Astrocyte of the spinal cord (primary cell): ENCODE measurements around the gene GLTP.
A peak's percentile ranks its signal among the peaks of the same experiment; 100 is the strongest.

Experiments
- DNase-seq: peaks from one replicate; pipeline ENCODE4 v3.0.0; 2011; ENCODE audit warnings: low read depth, low spot score
- H3K4me3 ChIP-seq: 2 replicates; pipeline ENCODE4 v1.5.1; 2011; ENCODE audit warnings: low read depth, mild to moderate bottlenecking, low read length, moderate library complexity
- CTCF ChIP-seq: IDR thresholded peaks from 2 replicates; pipeline ENCODE4 v1.5.1; 2012; ENCODE audit warnings: low read depth, mild to moderate bottlenecking, low read length, inconsistent platforms
- in situ Hi-C: cut with HindIII; loops from 2 replicates; pipeline ENCODE4 v1.10.0; 2017; ENCODE audit warnings: low sequenced_read_pairs

Gene GLTP

GRCh38 chr12:109888179-109889020 is 8.1 kb upstream of the GLTP start:
- in situ Hi-C loops, result no loop called here
- DNase-seq, result peak; percentile 89
- no peak for TF ChIP-seq CTCF
- H3K4me3 ChIP-seq, result no peak overlapping the region

GRCh38 chr12:109885616-109886015 is 5.3 kb upstream of the GLTP start:
- no peak overlapping the region for H3K4me3 ChIP-seq
- TF ChIP-seq CTCF, result no peak
- no peak for DNase-seq
- in situ Hi-C loops, result no loop called here

GRCh38 chr12:109883461-109883860 is 3.1 kb upstream of the GLTP start:
- no peak for DNase-seq
- no peak for TF ChIP-seq CTCF
- H3K4me3 ChIP-seq, result no peak overlapping the region
- in situ Hi-C loops, result no loop called here

GRCh38 chr12:109881752-109882151 is 1.4 kb upstream of the GLTP start:
- in situ Hi-C loops, result no loop called here
- TF ChIP-seq CTCF, result no peak
- no peak overlapping the region for H3K4me3 ChIP-seq
- no peak for DNase-seq

- in situ Hi-C loops, result no loop called here
- no peak for DNase-seq
- H3K4me3 ChIP-seq, result peak overlapping the region; percentile 66
- TF ChIP-seq CTCF, result no peak
Observed at GRCh38 chr12:109880938-109881337, 597 bp upstream of the GLTP start.

GRCh38 chr12:109879351-109880042 is 844 bp downstream of the GLTP start:
- in situ Hi-C loops, result no loop called here
- DNase-seq, result no peak
- peak overlapping the region; percentile 72 for H3K4me3 ChIP-seq
- TF ChIP-seq CTCF, result no peak
